Lung (tissue), 12 donors: ENCODE data around the gene SELENOS. TPM values are rescaled to one million over a fixed set of nuclear protein-coding genes. Genes with fewer than 3 reads are reported as not detected.

Experiments
- ATAC-seq: fragments of 200-7000 bp; cut with Tn5 transposase; one replicate; pipeline ENCODE4 v1.9.1; 2020; ENCODE audit warnings: moderate number of reproducible peaks; ENCODE audit not compliant: insufficient read depth, low FRiP score
- DNase-seq, 3 donors: peaks; one replicate each; pipeline ENCODE4 v3.0.0-alpha.2; 2013 to 2017
- H3K27ac ChIP-seq, 2 donors: one replicate each; pipeline ENCODE4 v1.5.1; 2013; ENCODE audit warnings: mild to moderate bottlenecking in 2 of 2, moderate library complexity in 2 of 2, control low read depth in 1 of 2, inconsistent platforms in 1 of 2, low read depth in 1 of 2, low read length in 1 of 2
- H3K27me3 ChIP-seq, 3 donors: one replicate each; pipeline ENCODE4 v1.5.1; 2013; ENCODE audit warnings: low read length in 2 of 3; ENCODE audit not compliant: control insufficient read depth in 3 of 3, insufficient read depth in 3 of 3
- H3K36me3 ChIP-seq, 4 donors: one replicate each; pipeline ENCODE4 v1.5.1; 2013; ENCODE audit warnings: low read length in 4 of 4, mild to moderate bottlenecking in 1 of 4, moderate library complexity in 1 of 4; ENCODE audit not compliant: control insufficient read depth in 4 of 4, insufficient read depth in 4 of 4
- H3K4me1 ChIP-seq, 5 donors: one replicate each; pipeline ENCODE4 v1.5.1; 2013; ENCODE audit warnings: low read length in 5 of 5, mild to moderate bottlenecking in 2 of 5, moderate library complexity in 1 of 5; ENCODE audit not compliant: control insufficient read depth in 5 of 5, insufficient read depth in 5 of 5
- H3K4me3 ChIP-seq: one replicate; pipeline ENCODE4 v1.5.1; 2013; ENCODE audit warnings: mild to moderate bottlenecking, control low read depth, moderate library complexity
- H3K9ac ChIP-seq, 2 donors: one replicate each; pipeline ENCODE4 v1.5.1; 2013; ENCODE audit warnings: low read length in 2 of 2, control low read depth in 1 of 2; ENCODE audit not compliant: insufficient read depth in 1 of 2
- H3K9me3 ChIP-seq, 4 donors: one replicate each; pipeline ENCODE4 v1.5.1; 2013; ENCODE audit warnings: low read length in 3 of 4, mild to moderate bottlenecking in 1 of 4, moderate library complexity in 1 of 4; ENCODE audit not compliant: control insufficient read depth in 4 of 4, insufficient read depth in 3 of 4
- WGBS, 2 donors: extraction: QIAGEN DNeasy Blood & Tissue Kit; methylation state at CpG; one replicate each; pipeline ENCODE4 v1.1.7; 2013; 5-methylcytosine and 5-hydroxymethylcytosine counted together
- polyA plus RNA-seq, 2 donors: library from polyadenylated mRNA; stranded (reverse); fragments of 200-250 nt; gene quantifications; one replicate each; pipeline ENCODE4 v1.2.1, GENCODE V29; 2013
- total RNA-seq, 2 donors: library from RNA; depleted of rRNA in 1 of 2; stranded (reverse); fragments of >200 nt in 1 of 2; gene quantifications; one replicate each; pipeline ENCODE4 v1.2.1, GENCODE V29; 2014 to 2021
- TF ChIP-seq, protein P1 (sequence below): IDR thresholded peaks from 2 replicates; pipeline ENCODE4 v1.5.1; 2012; ENCODE audit warnings: mild to moderate bottlenecking; ENCODE audit errors: control extremely low read depth, extremely low read depth
- donor health status: control.
- donor health status: control.
- donor health status: Bipolar disorder and iron deficiency.
- donor health status: healthy.
- donor health status: DM: yes; HTN: yes; CAD: no.

SELENOS gene
- total and polyA plus RNA-seq, 4 donors, result 41.7 to 158 (median 81.9) TPM

DNA sequence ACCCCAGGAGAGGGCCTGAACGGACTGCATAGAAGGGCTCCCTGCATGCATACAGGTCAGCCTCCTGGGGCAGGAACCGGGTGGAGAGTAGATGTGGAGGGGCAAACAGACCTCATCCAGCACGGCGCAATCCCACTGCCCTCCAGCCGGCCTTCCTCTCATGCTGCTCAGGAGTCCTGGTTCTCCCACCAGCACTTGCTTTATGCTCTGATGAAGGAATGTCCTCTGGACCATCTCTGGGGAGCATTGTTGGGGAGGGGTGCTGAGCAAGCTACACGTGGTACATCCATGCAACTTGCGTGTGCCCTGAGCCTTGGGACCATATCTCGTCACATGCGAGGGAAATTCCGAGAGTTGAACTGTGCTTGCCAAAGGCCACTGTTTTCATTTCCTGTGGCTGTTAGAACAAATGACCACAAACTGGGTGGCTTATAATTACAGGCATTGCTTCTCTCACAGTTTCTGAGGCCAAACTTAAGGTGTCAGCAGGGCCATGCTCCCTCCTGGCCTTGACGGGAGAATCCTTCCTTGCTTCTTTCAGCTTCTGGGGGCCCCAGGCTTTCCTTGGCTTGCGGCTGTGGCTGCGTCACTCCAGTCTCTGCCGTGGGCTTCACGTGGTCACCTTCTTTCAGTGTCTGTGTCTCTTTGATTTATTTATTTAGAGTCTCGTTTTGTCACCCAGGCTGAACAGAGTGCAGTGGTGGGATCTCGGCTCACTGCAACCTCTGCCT lies 12.2 kb downstream of the SELENOS start:
- no peak overlapping the region for H3K4me3 ChIP-seq
- no peak for ATAC-seq
- TF ChIP-seq, protein P1, sequence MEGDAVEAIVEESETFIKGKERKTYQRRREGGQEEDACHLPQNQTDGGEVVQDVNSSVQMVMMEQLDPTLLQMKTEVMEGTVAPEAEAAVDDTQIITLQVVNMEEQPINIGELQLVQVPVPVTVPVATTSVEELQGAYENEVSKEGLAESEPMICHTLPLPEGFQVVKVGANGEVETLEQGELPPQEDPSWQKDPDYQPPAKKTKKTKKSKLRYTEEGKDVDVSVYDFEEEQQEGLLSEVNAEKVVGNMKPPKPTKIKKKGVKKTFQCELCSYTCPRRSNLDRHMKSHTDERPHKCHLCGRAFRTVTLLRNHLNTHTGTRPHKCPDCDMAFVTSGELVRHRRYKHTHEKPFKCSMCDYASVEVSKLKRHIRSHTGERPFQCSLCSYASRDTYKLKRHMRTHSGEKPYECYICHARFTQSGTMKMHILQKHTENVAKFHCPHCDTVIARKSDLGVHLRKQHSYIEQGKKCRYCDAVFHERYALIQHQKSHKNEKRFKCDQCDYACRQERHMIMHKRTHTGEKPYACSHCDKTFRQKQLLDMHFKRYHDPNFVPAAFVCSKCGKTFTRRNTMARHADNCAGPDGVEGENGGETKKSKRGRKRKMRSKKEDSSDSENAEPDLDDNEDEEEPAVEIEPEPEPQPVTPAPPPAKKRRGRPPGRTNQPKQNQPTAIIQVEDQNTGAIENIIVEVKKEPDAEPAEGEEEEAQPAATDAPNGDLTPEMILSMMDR, result no peak
- 78 to 85% methylated on average over 17 of the region's 17 CpGs for WGBS, 2 donors
- H3K4me1 ChIP-seq, result peaks cover 0 to 8% (median 6%) of the 10 kb centered on the region in 5 donors
- no peak for DNase-seq
- peaks cover 0 to 10% (median 3%) of the 10 kb centered on the region in 4 donors for H3K36me3 ChIP-seq
- H3K9me3 ChIP-seq, result no peaks in the 10 kb centered on the region
- no peak overlapping the region for H3K27ac ChIP-seq
- no peak overlapping the region for H3K9ac ChIP-seq
- no peaks in the 10 kb centered on the region for H3K27me3 ChIP-seq

DNA sequence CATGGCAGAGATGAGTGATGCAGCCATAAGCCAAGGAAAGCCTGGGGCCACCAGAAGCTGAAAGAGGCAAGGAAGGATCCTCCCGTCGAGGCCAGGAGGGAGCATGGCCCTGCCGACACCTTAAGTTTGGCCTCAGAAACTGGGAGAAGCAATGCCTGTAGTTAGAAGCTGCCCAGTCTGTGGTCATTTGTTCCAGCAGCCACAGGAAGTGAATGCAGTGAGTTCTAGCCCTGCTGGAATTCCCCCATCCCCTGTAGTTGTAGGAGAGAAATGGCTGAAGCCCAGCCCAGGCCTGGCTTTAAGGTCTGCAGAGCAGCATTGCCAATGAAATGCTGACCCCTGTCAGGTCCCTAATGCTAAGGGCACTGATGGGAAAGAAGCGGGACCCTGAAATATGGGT lies 13.3 kb downstream of the SELENOS start:
- Histone ChIP-seq H3K36me3 (peaks cover 0 to under 1% (median 0%) of the 10 kb centered on the region in 4 donors), H3K9ac (no peak overlapping the region), H3K27me3 (no peaks in the 10 kb centered on the region), H3K4me3 (no peak overlapping the region), H3K4me1 (peaks cover 0 to 8% (median 6%) of the 10 kb centered on the region in 5 donors), H3K27ac (no peak overlapping the region), H3K9me3 (no peaks in the 10 kb centered on the region)
- ATAC-seq (no peak), DNase-seq (no peak)
- TF ChIP-seq, protein P1, result no peak
- WGBS, 2 donors, result 89 to 95% methylated on average over 4 of the region's 4 CpGs

DNA sequence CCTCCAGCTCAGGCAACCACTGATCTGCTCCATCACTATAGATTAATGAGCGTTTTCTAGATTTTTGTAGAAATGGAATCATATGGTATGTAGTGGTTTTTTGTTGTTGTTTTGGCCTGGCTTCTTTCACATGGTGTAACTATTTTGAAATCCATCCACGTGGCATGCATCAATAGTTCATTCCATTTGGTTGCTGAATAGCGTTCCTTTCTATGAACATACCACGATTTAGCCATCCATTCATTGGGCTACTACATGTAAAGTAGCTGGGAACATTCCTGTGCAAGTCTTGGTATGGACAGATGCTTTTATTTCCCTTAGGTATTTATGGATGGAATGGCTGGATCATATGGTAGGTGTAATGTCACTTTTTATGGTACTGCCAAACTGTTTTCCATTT lies 14.7 kb downstream of the SELENOS start:
- H3K27me3 ChIP-seq, result no peaks in the 10 kb centered on the region
- ATAC-seq, result no peak
- TF ChIP-seq, protein P1, result no peak
- H3K4me3 ChIP-seq, result no peak overlapping the region
- no peaks in the 10 kb centered on the region for H3K9me3 ChIP-seq
- no peaks in the 10 kb centered on the region for H3K36me3 ChIP-seq
- WGBS, 2 donors, result 82 to 83% methylated on average over 4 of the region's 4 CpGs
- H3K4me1 ChIP-seq, result peaks cover 0 to 10% (median 6%) of the 10 kb centered on the region in 5 donors
- DNase-seq, result no peak
- H3K27ac ChIP-seq, result no peak overlapping the region
- no peak overlapping the region for H3K9ac ChIP-seq
